ENCODE measurements around the gene ABLIM2. TPM values are rescaled to one million over a fixed set of nuclear protein-coding genes. Genes with fewer than 3 reads are reported as not detected.
A peak's percentile ranks its signal among the peaks of the same experiment; 100 is the strongest.

ABLIM2 gene
- total RNA-seq, 1 experiment from 2014 or later = 1.0 TPM

- Histone ChIP-seq H3K4me1 (ENCODE audit: insufficient read depth, low read length) (no peaks in the 10 kb centered on the region; the same call in 1 of the 2 replicates), H3T11ph (ENCODE audit: low read length) (peak overlapping the region; percentile 27), H3K14ac (ENCODE audit: insufficient read depth, low read length) (peak overlapping the region; percentile 95), H3K4me2 (ENCODE audit: insufficient read depth, insufficient read length, low read length) (no peak overlapping the region), H3K56ac (ENCODE audit: insufficient read length, low read depth, low read length) (no peak overlapping the region), H3K18ac (ENCODE audit: insufficient read length, low read depth, low read length) (peak overlapping the region; percentile 97), H2BK120ac (ENCODE audit: low read depth, low read length, poor library complexity, severe bottlenecking) (peak overlapping the region; percentile 84), H2BK12ac (ENCODE audit: insufficient read length, low read depth, low read length) (peak overlapping the region; percentile 24), H4K91ac (ENCODE audit: insufficient read length, low read depth, low read length) (peak overlapping the region; percentile 97), H3K23me2 (ENCODE audit: insufficient read length, low read depth, low read length, poor library complexity, severe bottlenecking) (no peaks in the 10 kb centered on the region), H3K27me3 (ENCODE audit: insufficient read depth, low read length) (no peaks in the 10 kb centered on the region), H2AK5ac (ENCODE audit: insufficient read length, low read length) (no peak overlapping the region), H2BK20ac (ENCODE audit: low read depth, low read length, poor library complexity, severe bottlenecking) (peak overlapping the region; percentile 46), H3K27ac (ENCODE audit: insufficient read length, low read depth, low read length) (no peak overlapping the region), H4K5ac (ENCODE audit: insufficient read length, low read depth, low read length) (peak overlapping the region; percentile 5), H3K9ac (ENCODE audit: extremely low read depth, insufficient read length, low read length) (no peak overlapping the region), H3K4ac (ENCODE audit: low read depth, low read length) (peak overlapping the region; percentile 78), H4K8ac (replicated peaks; ENCODE audit: insufficient read length, low read depth, low read length) (peak overlapping the region; percentile 15), H2BK15ac (ENCODE audit: low read depth, low read length) (no peak overlapping the region), H2AFZ (ENCODE audit: low read length) (no peak overlapping the region), H3K23ac (ENCODE audit: insufficient read length, low read depth, low read length) (no peak overlapping the region), H3K79me2 (ENCODE audit: insufficient read depth, low read length) (no peaks in the 10 kb centered on the region), H3K79me1 (ENCODE audit: insufficient read depth, low read depth, low read length, poor library complexity, severe bottlenecking) (no peaks in the 10 kb centered on the region), H4K20me1 (ENCODE audit: control insufficient read depth, insufficient read depth, insufficient read length) (no peaks in the 10 kb centered on the region), H2BK5ac (ENCODE audit: insufficient read length, low read length) (no peak overlapping the region), H3K9me3 (ENCODE audit: control insufficient read depth, low read depth, low read length) (no peaks in the 10 kb centered on the region)
- TF ChIP-seq, protein P1, sequence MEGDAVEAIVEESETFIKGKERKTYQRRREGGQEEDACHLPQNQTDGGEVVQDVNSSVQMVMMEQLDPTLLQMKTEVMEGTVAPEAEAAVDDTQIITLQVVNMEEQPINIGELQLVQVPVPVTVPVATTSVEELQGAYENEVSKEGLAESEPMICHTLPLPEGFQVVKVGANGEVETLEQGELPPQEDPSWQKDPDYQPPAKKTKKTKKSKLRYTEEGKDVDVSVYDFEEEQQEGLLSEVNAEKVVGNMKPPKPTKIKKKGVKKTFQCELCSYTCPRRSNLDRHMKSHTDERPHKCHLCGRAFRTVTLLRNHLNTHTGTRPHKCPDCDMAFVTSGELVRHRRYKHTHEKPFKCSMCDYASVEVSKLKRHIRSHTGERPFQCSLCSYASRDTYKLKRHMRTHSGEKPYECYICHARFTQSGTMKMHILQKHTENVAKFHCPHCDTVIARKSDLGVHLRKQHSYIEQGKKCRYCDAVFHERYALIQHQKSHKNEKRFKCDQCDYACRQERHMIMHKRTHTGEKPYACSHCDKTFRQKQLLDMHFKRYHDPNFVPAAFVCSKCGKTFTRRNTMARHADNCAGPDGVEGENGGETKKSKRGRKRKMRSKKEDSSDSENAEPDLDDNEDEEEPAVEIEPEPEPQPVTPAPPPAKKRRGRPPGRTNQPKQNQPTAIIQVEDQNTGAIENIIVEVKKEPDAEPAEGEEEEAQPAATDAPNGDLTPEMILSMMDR (conservative IDR thresholded peaks at IDR 0.05) = no peak
- peaks cover 0 to 2% of the 10 kb centered on the region in 2 experiments; a peak in 2 of 5 replicates for H3K9me3 Mint-ChIP-seq
- H3K4me1 Mint-ChIP-seq = peaks cover 43 to 45% of the 10 kb centered on the region in 2 experiments
- no peaks in the 10 kb centered on the region; a peak in 1 of 7 replicates for H3K36me3 Mint-ChIP-seq (ENCODE audit: insufficient read depth in 1 of 3, low read depth in 3 of 3)
- WGBS (ENCODE audit: extremely low coverage, insufficient read length, low lambda C conversion rate) = no CpG with 5 or more reads among the region's 20 CpGs
- DNase-seq = no peak
- peak overlapping the region in 2 of 3 experiments; percentile 74 to 99; a peak in 3 of 7 replicates for H3K27ac Mint-ChIP-seq
- H3K27me3 Mint-ChIP-seq (ENCODE audit: low read depth) = peaks cover 4% of the 10 kb centered on the region
- H3K4me3 Mint-ChIP-seq = no peak overlapping the region
These were observed 49.1 kb downstream of the ABLIM2 start for GRCh38 chr4:8109406-8110065.
